ENCODE data around the gene HOXD11.

HOXD11 gene

DNA sequence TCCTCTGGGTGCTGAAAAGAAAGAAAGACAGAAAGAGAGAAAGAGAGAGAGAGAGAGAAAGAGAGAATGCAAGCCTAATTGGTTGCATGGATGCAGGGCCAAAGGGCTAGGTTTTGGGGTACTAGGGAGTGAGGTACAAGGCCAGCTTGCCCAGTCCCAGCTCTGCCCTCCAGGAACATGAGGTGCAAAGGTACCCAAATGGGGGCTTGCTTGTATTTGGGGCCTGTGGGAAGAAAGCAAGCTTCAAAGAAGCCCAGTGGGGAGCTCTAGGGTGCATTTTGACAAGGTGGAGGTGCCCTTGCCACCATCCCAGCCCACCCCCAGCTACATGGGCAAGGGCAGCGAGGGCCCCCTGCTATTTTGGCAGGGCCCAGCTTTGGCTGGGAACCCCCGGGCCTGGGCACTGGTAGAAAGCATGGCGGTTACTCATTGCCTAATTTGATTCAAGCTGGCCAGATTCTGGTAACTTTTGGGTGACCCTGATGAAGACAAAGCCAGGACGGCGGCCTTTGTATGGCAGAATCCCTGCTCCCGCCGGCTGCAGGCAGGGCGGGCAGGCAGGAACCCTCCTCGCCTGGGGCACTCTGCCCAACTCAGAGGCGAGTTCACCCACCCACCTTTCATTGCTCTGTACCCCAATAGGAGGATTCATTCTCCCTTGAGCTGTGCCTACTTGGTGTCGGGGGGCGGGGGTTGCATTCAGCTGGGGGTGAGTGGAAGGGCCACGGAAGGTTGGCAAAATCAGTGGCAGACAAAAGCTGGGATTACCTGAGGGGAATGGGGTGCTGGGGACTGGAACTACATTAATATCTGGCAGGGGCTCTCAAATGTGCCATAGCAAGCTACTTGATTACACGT is 43.7 kb downstream of the HOXD11 start:
- no peak for ATAC-seq (ENCODE audit: insufficient read depth, low read depth)
- Histone ChIP-seq H3K27ac (ENCODE audit: low read length) (no peak overlapping the region), H3K4me1 (ENCODE audit: insufficient read depth, low read length) (no peaks in the 10 kb centered on the region), H3K9ac (ENCODE audit: low read depth, low read length) (no peak overlapping the region), H3K36me3 (ENCODE audit: insufficient read depth, low read length) (no peaks in the 10 kb centered on the region), H3K4me3 (ENCODE audit: low read depth in 1 of 2, low read length in 2 of 2) (no peak overlapping the region), H3K4me2 (ENCODE audit: insufficient read depth, low read length) (no peak overlapping the region), H3K9me3 (ENCODE audit: insufficient read depth, low read length, severe bottlenecking) (no peaks in the 10 kb centered on the region), H2AFZ (ENCODE audit: low read depth, low read length) (no peak overlapping the region), H3K27me3 (ENCODE audit: insufficient read depth, low read length, poor library complexity) (peaks cover 4% of the 10 kb centered on the region), H4K20me1 (ENCODE audit: insufficient read depth, low read length) (no peaks in the 10 kb centered on the region), H3K79me2 (ENCODE audit: insufficient read depth, low read length) (no peaks in the 10 kb centered on the region)
- DNase-seq = no peak
- TF ChIP-seq, protein P1, sequence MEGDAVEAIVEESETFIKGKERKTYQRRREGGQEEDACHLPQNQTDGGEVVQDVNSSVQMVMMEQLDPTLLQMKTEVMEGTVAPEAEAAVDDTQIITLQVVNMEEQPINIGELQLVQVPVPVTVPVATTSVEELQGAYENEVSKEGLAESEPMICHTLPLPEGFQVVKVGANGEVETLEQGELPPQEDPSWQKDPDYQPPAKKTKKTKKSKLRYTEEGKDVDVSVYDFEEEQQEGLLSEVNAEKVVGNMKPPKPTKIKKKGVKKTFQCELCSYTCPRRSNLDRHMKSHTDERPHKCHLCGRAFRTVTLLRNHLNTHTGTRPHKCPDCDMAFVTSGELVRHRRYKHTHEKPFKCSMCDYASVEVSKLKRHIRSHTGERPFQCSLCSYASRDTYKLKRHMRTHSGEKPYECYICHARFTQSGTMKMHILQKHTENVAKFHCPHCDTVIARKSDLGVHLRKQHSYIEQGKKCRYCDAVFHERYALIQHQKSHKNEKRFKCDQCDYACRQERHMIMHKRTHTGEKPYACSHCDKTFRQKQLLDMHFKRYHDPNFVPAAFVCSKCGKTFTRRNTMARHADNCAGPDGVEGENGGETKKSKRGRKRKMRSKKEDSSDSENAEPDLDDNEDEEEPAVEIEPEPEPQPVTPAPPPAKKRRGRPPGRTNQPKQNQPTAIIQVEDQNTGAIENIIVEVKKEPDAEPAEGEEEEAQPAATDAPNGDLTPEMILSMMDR (IDR thresholded peaks at IDR 0.05; ENCODE audit: borderline replicate concordance, extremely low read depth, low read length, poor library complexity, severe bottlenecking) = no peak
- TF ChIP-seq EZH2 (IDR thresholded peaks at IDR 0.05; ENCODE audit: borderline replicate concordance, low read depth, low read length, severe bottlenecking) = no peak

DNA sequence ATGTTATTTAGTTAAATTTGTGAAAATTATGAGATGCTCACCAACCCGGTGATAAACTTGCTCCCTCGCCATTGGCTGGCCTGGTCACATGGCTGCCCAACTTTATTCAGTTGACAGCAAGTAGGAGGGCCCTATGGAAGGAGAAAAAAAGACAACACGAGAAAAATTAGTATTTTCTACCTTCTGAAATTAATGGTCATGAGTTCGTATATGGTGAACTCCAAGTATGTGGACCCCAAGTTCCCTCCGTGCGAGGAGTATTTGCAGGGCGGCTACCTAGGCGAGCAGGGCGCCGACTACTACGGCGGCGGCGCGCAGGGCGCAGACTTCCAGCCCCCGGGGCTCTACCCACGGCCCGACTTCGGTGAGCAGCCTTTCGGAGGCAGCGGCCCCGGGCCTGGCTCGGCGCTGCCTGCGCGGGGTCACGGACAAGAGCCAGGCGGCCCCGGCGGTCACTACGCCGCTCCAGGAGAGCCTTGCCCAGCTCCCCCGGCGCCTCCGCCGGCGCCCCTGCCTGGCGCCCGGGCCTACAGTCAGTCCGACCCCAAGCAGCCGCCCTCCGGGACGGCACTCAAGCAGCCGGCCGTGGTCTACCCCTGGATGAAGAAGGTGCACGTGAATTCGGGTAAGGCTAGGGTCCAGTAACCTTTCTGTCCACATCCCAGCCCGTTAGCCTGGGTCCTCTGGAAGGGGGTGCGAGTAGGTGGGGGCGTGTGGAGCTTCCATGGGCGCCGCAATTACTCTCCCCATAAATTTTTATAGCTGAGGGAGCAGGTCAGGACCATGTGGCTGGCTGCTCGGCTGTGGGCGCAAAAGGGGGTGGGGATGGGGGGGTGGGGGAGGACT is 44.6 kb downstream of the HOXD11 start, which contains the start of gene HOXD4:
Gene HOXD4, plus strand, starts transcription at position 109 of the 846 bp plus-strand sequence. Its CDS starts 84 bp downstream, at position 193.
- ATAC-seq (ENCODE audit: insufficient read depth, low read depth) (no peak), DNase-seq (no peak)
- Histone ChIP-seq H3K4me2 (ENCODE audit: insufficient read depth, low read length) (no peak within 1 kb of the TSS), H3K4me1 (ENCODE audit: insufficient read depth, low read length) (no peaks in the 10 kb centered on the region), H3K4me3 (ENCODE audit: low read depth in 1 of 2, low read length in 2 of 2) (no peak within 1 kb of the TSS), H3K9me3 (ENCODE audit: insufficient read depth, low read length, severe bottlenecking) (no peaks in the 10 kb centered on the region), H3K27ac (ENCODE audit: low read length) (no peak within 1 kb of the TSS), H3K27me3 (ENCODE audit: insufficient read depth, low read length, poor library complexity) (peaks cover 4% of the 10 kb centered on the region), H3K79me2 (ENCODE audit: insufficient read depth, low read length) (no peaks in the 10 kb centered on the region), H3K36me3 (ENCODE audit: insufficient read depth, low read length) (no peaks in the 10 kb centered on the region), H4K20me1 (ENCODE audit: insufficient read depth, low read length) (no peaks in the 10 kb centered on the region), H2AFZ (ENCODE audit: low read depth, low read length) (no peak within 1 kb of the TSS), H3K9ac (ENCODE audit: low read depth, low read length) (no peak within 1 kb of the TSS)
- TF ChIP-seq EZH2 (IDR thresholded peaks at IDR 0.05; ENCODE audit: borderline replicate concordance, low read depth, low read length, severe bottlenecking) = no peak
- TF ChIP-seq, protein P1 (IDR thresholded peaks at IDR 0.05; ENCODE audit: borderline replicate concordance, extremely low read depth, low read length, poor library complexity, severe bottlenecking) = no peak

DNA sequence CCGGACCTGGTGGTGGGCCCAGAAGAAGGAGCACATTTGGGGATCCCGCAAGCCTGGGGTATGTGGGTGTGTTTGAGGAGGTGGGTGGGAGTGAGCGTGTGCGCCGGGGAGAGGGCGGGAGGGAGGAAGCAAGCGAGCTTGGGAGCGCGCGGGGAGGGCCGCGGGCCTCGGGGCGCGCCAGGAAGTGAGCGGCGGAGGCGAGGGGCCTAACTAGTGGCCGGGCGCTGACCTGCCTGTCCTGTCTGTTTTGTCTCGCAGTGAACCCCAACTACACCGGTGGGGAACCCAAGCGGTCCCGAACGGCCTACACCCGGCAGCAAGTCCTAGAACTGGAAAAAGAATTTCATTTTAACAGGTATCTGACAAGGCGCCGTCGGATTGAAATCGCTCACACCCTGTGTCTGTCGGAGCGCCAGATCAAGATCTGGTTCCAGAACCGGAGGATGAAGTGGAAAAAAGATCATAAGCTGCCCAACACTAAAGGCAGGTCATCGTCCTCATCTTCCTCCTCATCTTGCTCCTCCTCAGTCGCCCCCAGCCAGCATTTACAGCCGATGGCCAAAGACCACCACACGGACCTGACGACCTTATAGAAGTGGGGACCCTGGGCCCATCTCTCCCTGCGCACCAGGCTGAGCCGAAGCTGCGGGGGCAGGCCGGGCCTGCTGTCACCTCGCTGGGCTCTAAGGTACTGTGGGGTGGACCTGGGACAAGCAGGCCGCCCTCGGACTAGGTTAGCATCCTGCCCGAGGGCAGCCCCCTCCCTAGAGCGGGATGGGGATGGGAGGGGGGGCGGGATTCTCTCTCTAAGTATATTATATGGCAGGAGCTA is 45.5 kb downstream of the HOXD11 start:
- no peak for DNase-seq
- Histone ChIP-seq H3K9ac (ENCODE audit: low read depth, low read length) (no peak overlapping the region), H2AFZ (ENCODE audit: low read depth, low read length) (no peak overlapping the region), H3K4me3 (ENCODE audit: low read depth in 1 of 2, low read length in 2 of 2) (no peak overlapping the region), H3K4me2 (ENCODE audit: insufficient read depth, low read length) (no peak overlapping the region), H3K4me1 (ENCODE audit: insufficient read depth, low read length) (no peaks in the 10 kb centered on the region), H3K27me3 (ENCODE audit: insufficient read depth, low read length, poor library complexity) (peaks cover 4% of the 10 kb centered on the region), H4K20me1 (ENCODE audit: insufficient read depth, low read length) (no peaks in the 10 kb centered on the region), H3K9me3 (ENCODE audit: insufficient read depth, low read length, severe bottlenecking) (no peaks in the 10 kb centered on the region), H3K79me2 (ENCODE audit: insufficient read depth, low read length) (no peaks in the 10 kb centered on the region), H3K36me3 (ENCODE audit: insufficient read depth, low read length) (no peaks in the 10 kb centered on the region), H3K27ac (ENCODE audit: low read length) (no peak overlapping the region)
- ATAC-seq (ENCODE audit: insufficient read depth, low read depth) = no peak
- no peak for TF ChIP-seq EZH2 (IDR thresholded peaks at IDR 0.05; ENCODE audit: borderline replicate concordance, low read depth, low read length, severe bottlenecking)
- TF ChIP-seq, protein P1 (IDR thresholded peaks at IDR 0.05; ENCODE audit: borderline replicate concordance, extremely low read depth, low read length, poor library complexity, severe bottlenecking) = no peak

Measured in DND-41 (cell line).